H9 (cell line): ENCODE measurements around the gene GATD1. TPM values are rescaled to one million over a fixed set of nuclear protein-coding genes. Genes with fewer than 3 reads are reported as not detected.

Source experiments
- DNase-seq: peaks from one replicate; pipeline ENCODE4 v3.0.0-alpha.2; 2017
- H2AFZ ChIP-seq: one replicate; pipeline ENCODE4 v1.6.1; 2013; ENCODE audit warnings: mild to moderate bottlenecking, low read length, control low read depth, moderate library complexity
- H2AK5ac ChIP-seq: 2 replicates; pipeline ENCODE4 v1.6.1; 2013; ENCODE audit warnings: low read length, control low read depth, mixed read lengths; ENCODE audit not compliant: insufficient read length
- H2BK120ac ChIP-seq: one replicate; pipeline ENCODE4 v1.6.1; 2013; ENCODE audit warnings: low read depth, mild to moderate bottlenecking, low read length, control low read depth, inconsistent platforms; ENCODE audit not compliant: poor library complexity, severe bottlenecking
- H2BK12ac ChIP-seq: 2 replicates; pipeline ENCODE4 v1.6.1; 2013; ENCODE audit warnings: low read length, control low read depth, mixed read lengths, low read depth; ENCODE audit not compliant: insufficient read length
- H2BK15ac ChIP-seq: 2 replicates; pipeline ENCODE4 v1.6.1; 2013; ENCODE audit warnings: low read depth, low read length, control low read depth
- H2BK20ac ChIP-seq: one replicate; pipeline ENCODE4 v1.6.1; 2013; ENCODE audit warnings: low read depth, mild to moderate bottlenecking, low read length, control low read depth, inconsistent platforms; ENCODE audit not compliant: poor library complexity, severe bottlenecking
- H2BK5ac ChIP-seq: 2 replicates; pipeline ENCODE4 v1.6.1; 2013; ENCODE audit warnings: low read length, control low read depth, mixed read lengths; ENCODE audit not compliant: insufficient read length
- H3K14ac ChIP-seq: 2 replicates; pipeline ENCODE4 v1.6.1; 2013; ENCODE audit warnings: low read length, control low read depth; ENCODE audit not compliant: insufficient read depth
- H3K18ac ChIP-seq: 2 replicates; pipeline ENCODE4 v1.6.1; 2013; ENCODE audit warnings: low read depth, mild to moderate bottlenecking, mixed read lengths, low read length, control low read depth; ENCODE audit not compliant: insufficient read length
- H3K23ac ChIP-seq: 2 replicates; pipeline ENCODE4 v1.6.1; 2013; ENCODE audit warnings: low read length, control low read depth, mixed read lengths, low read depth; ENCODE audit not compliant: insufficient read length
- H3K23me2 ChIP-seq: 2 replicates; pipeline ENCODE4 v1.6.1; 2013; ENCODE audit warnings: low read depth, mild to moderate bottlenecking, mixed read lengths, low read length, control low read depth; ENCODE audit not compliant: insufficient read length, poor library complexity, severe bottlenecking
- H3K27ac ChIP-seq: 2 replicates; pipeline ENCODE4 v1.5.1; 2013; ENCODE audit warnings: low read length, control low read depth, mixed read lengths, low read depth; ENCODE audit not compliant: insufficient read length
- H3K27me3 ChIP-seq: 2 replicates; pipeline ENCODE4 v1.6.1; 2013; ENCODE audit warnings: low read length, control low read depth, inconsistent platforms; ENCODE audit not compliant: insufficient read depth
- H3K4ac ChIP-seq: 2 replicates; pipeline ENCODE4 v1.6.1; 2013; ENCODE audit warnings: low read depth, mild to moderate bottlenecking, control low read depth, inconsistent platforms, low read length, moderate library complexity
- H3K4me1 ChIP-seq: 2 replicates; pipeline ENCODE4 v1.6.1; 2013; ENCODE audit warnings: low read length, control low read depth, inconsistent platforms; ENCODE audit not compliant: insufficient read depth
- H3K4me2 ChIP-seq: 2 replicates; pipeline ENCODE4 v1.6.1; 2013; ENCODE audit warnings: low read length, control low read depth, mixed read lengths; ENCODE audit not compliant: insufficient read length, insufficient read depth
- H3K56ac ChIP-seq: 2 replicates; pipeline ENCODE4 v1.6.1; 2013; ENCODE audit warnings: low read depth, mild to moderate bottlenecking, mixed read lengths, low read length, control low read depth; ENCODE audit not compliant: insufficient read length
- H3K79me1 ChIP-seq: 2 replicates; pipeline ENCODE4 v1.6.1; 2013; ENCODE audit warnings: low read depth, mild to moderate bottlenecking, moderate library complexity, low read length, control low read depth, inconsistent platforms; ENCODE audit not compliant: insufficient read depth, poor library complexity, severe bottlenecking
- H3K79me2 ChIP-seq: 2 replicates; pipeline ENCODE4 v1.6.1; 2013; ENCODE audit warnings: low read length, control low read depth, inconsistent platforms; ENCODE audit not compliant: insufficient read depth
- H3K9ac ChIP-seq: 2 replicates; pipeline ENCODE4 v1.6.1; 2013; ENCODE audit warnings: low read length, control low read depth, mixed read lengths; ENCODE audit not compliant: insufficient read length; ENCODE audit errors: extremely low read depth
- H3K9me3 ChIP-seq: one replicate; pipeline ENCODE4 v1.6.1; 2013; ENCODE audit warnings: low read depth, low read length, inconsistent platforms; ENCODE audit not compliant: control insufficient read depth
- H3T11ph ChIP-seq: one replicate; pipeline ENCODE4 v1.6.1; 2013; ENCODE audit warnings: mild to moderate bottlenecking, low read length, control low read depth, inconsistent platforms
- H4K20me1 ChIP-seq: one replicate; pipeline ENCODE4 v1.6.1; 2013; ENCODE audit not compliant: control insufficient read depth, insufficient read length, insufficient read depth
- H4K5ac ChIP-seq: 2 replicates; pipeline ENCODE4 v1.6.1; 2013; ENCODE audit warnings: low read depth, mild to moderate bottlenecking, mixed read lengths, low read length, control low read depth; ENCODE audit not compliant: insufficient read length
- H4K8ac ChIP-seq: replicated peaks from 2 replicates; pipeline ENCODE4 v1.6.1; 2013; ENCODE audit warnings: low read length, control low read depth, mixed read lengths, low read depth; ENCODE audit not compliant: insufficient read length
- H4K91ac ChIP-seq: 2 replicates; pipeline ENCODE4 v1.6.1; 2013; ENCODE audit warnings: low read depth, mild to moderate bottlenecking, moderate library complexity, mixed read lengths, low read length, control low read depth; ENCODE audit not compliant: insufficient read length
- H3K27ac Mint-ChIP-seq, 3 experiments: 2 replicates in 2 of 3; 3 replicates in 1 of 3; pipeline ENCODE4 v1.8.0; 2020 to 2021; ENCODE audit warnings: mixed read lengths in 3 of 3, mild to moderate bottlenecking in 1 of 3, moderate library complexity in 1 of 3
- H3K27me3 Mint-ChIP-seq: 2 replicates; pipeline ENCODE4 v1.8.0; 2021; ENCODE audit warnings: low read depth, mild to moderate bottlenecking, moderate library complexity, mixed read lengths
- H3K36me3 Mint-ChIP-seq, 3 experiments: 2 replicates in 2 of 3; 3 replicates in 1 of 3; pipeline ENCODE4 v1.8.0; 2020 to 2021; ENCODE audit warnings: low read depth in 3 of 3, mixed read lengths in 3 of 3; ENCODE audit not compliant: insufficient read depth in 1 of 3
- H3K4me1 Mint-ChIP-seq, 2 experiments: 2 replicates each; pipeline ENCODE4 v1.8.0; 2020; ENCODE audit warnings: mixed read lengths in 2 of 2
- H3K4me3 Mint-ChIP-seq, 2 experiments: 2 replicates in 1 of 2; 3 replicates in 1 of 2; pipeline ENCODE4 v1.8.0; 2020 to 2021; ENCODE audit warnings: mild to moderate bottlenecking in 2 of 2, mixed read lengths in 2 of 2, moderate library complexity in 1 of 2
- H3K9me3 Mint-ChIP-seq, 2 experiments: 2 replicates in 1 of 2; 3 replicates in 1 of 2; pipeline ENCODE4 v1.8.0; 2020; ENCODE audit warnings: mild to moderate bottlenecking in 2 of 2, mixed read lengths in 2 of 2, moderate library complexity in 1 of 2
- CTCF ChIP-seq: fragments of 200-600 bp; sonication (generic); conservative IDR thresholded peaks from 3 replicates; pipeline ENCODE4 v1.8.0; 2021; ENCODE audit warnings: antibody characterized with exemption, mild to moderate bottlenecking
- WGBS: extraction: QIAGEN DNeasy Blood & Tissue Kit; methylation state at CpG from one replicate; pipeline ENCODE4 v1.1.7; 2013; ENCODE audit warnings: missing lambda C conversion rate, low lambda C conversion rate, mixed read lengths; ENCODE audit not compliant: insufficient read length; ENCODE audit errors: extremely low coverage; 5-methylcytosine and 5-hydroxymethylcytosine counted together
- total RNA-seq: library from RNA; stranded (reverse); gene quantifications from 2 replicates; pipeline ENCODE4 v1.2.1, GENCODE V29; 2021

The GATD1 gene
- total RNA-seq, 1 experiment from 2014 or later, result 60.0 TPM

GRCh38 chr11:801097-801780, 24.0 kb upstream of the GATD1 start:
- Histone ChIP-seq H3K23ac (no peak overlapping the region), H2BK5ac (no peak overlapping the region), H3K79me2 (no peaks in the 10 kb centered on the region), H3K4me2 (no peak overlapping the region), H3T11ph (no peak overlapping the region), H3K14ac (no peak overlapping the region), H2BK20ac (no peak overlapping the region), H3K79me1 (no peaks in the 10 kb centered on the region), H4K8ac (no peak overlapping the region), H4K20me1 (peaks cover 2% of the 10 kb centered on the region), H4K5ac (no peak overlapping the region), H3K23me2 (peaks cover 16% of the 10 kb centered on the region), H2BK120ac (no peak overlapping the region), H4K91ac (no peak overlapping the region), H3K56ac (no peak overlapping the region), H3K18ac (no peak overlapping the region), H2AFZ (no peak overlapping the region), H2BK12ac (no peak overlapping the region), H2BK15ac (no peak overlapping the region), H3K9ac (no peak overlapping the region), H3K27me3 (no peaks in the 10 kb centered on the region), H3K9me3 (no peaks in the 10 kb centered on the region), H2AK5ac (no peak overlapping the region), H3K4ac (no peak overlapping the region), H3K4me1 (no peaks in the 10 kb centered on the region; the same call in 1 of the 2 replicates), H3K27ac (no peak overlapping the region)
- Mint-ChIP-seq H3K4me3 (no peak overlapping the region; a peak in 1 of 5 replicates), H3K27me3 (no peaks in the 10 kb centered on the region), H3K36me3 (peaks cover 0 to 8% (median 8%) of the 10 kb centered on the region in 3 experiments; a peak in 4 of 7 replicates), H3K4me1 (peaks cover 13 to 18% of the 10 kb centered on the region in 2 experiments), H3K27ac (no peak overlapping the region), H3K9me3 (no peaks in the 10 kb centered on the region)
- no peak for TF ChIP-seq CTCF
- DNase-seq, result no peak
- WGBS, result no CpG with 5 or more reads among the region's 20 CpGs
